Omental fat pad (tissue), 4 donors: ENCODE data around the gene FBXO21. TPM values are rescaled to one million over a fixed set of nuclear protein-coding genes. Genes with fewer than 3 reads are reported as not detected.
"Not testable (repeated sequence)": the region's sequence is repeated elsewhere in the genome, so short reads cannot be mapped to it uniquely, and the experiment has no call there.

Source experiments
- ATAC-seq: fragments of 150-250 bp; one replicate; pipeline ENCODE4 v1.9.1; 2016; ENCODE audit warnings: mild to moderate bottlenecking, moderate library complexity; ENCODE audit not compliant: low FRiP score
- DNase-seq: peaks from one replicate; pipeline ENCODE4 v3.0.0-alpha.2; 2019; ENCODE audit warnings: low spot score
- total RNA-seq, 4 donors: library from RNA; depleted of rRNA; stranded (reverse); fragments of >200 nt; gene quantifications; one replicate each; pipeline ENCODE4 v1.1.0, GENCODE V29; 2016
- TF ChIP-seq, protein P1 (sequence below), 3 donors: fragments of 450-650 bp; IDR thresholded peaks; one replicate each; pipeline ENCODE4 v1.5.1; 2016 to 2017; ENCODE audit warnings: antibody characterized with exemption in 3 of 3, mild to moderate bottlenecking in 3 of 3, moderate library complexity in 2 of 3

Gene FBXO21
- total RNA-seq, 4 donors from 2014 or later, result 45.0 to 74.2 (median 62.2) TPM

DNA sequence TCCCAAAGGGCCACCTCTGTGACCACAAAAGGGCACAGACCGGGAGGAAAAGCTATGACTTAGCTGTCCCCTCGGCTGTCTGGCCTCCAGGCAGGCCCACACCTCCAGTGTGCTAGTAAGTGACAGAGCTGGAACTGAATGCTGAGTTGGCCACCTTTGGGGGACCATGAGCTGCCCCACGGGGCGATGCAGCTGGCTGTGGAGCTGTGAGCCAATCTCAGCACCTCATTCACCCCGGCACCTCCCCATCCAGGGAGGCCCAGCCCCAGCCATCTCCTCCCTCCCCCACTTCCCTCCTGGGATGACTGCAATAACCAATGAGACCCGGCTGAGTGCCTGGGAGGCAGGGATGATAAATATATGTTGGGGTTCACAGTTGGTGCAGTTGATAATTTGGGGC lies 78.9 kb downstream of the FBXO21 start:
- no peak for DNase-seq
- no peak for ATAC-seq

DNA sequence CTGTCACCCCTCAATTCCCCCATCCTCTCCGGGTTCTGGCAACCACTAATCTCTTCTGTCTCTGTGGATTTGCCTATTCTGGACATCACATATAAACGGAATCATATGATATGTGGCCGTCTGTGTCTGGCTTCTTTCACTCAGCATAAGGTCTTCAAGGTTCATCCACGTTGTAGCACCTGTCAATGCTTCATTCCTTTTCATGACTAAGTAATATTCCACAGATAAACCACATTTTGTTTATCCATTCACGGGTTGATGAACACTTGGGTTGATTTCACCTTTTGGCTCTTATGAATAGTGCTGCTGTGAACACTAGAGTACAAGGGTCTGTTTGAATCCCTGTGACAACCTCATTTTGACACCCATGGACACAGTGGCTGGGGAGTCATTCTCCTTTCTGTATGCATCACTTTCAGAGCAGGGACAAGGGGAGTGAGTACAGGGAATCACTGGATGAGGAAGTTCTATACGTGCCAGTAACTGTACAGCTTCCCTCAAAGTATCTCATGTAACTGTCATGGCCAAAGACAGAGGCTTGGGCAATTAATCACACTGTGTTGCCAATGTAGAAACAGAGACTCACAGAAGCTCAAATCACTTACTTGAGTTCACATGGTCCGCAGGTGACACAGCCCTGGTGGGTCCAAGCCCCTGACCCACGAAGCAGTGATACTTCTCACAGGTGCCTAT lies 80.2 kb downstream of the FBXO21 start:
- TF ChIP-seq, protein P1, sequence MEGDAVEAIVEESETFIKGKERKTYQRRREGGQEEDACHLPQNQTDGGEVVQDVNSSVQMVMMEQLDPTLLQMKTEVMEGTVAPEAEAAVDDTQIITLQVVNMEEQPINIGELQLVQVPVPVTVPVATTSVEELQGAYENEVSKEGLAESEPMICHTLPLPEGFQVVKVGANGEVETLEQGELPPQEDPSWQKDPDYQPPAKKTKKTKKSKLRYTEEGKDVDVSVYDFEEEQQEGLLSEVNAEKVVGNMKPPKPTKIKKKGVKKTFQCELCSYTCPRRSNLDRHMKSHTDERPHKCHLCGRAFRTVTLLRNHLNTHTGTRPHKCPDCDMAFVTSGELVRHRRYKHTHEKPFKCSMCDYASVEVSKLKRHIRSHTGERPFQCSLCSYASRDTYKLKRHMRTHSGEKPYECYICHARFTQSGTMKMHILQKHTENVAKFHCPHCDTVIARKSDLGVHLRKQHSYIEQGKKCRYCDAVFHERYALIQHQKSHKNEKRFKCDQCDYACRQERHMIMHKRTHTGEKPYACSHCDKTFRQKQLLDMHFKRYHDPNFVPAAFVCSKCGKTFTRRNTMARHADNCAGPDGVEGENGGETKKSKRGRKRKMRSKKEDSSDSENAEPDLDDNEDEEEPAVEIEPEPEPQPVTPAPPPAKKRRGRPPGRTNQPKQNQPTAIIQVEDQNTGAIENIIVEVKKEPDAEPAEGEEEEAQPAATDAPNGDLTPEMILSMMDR (IDR thresholded peaks at IDR 0.05), result no peak
- DNase-seq (no peak), ATAC-seq (no peak)

More for the DNA sequence above, 78.9 kb downstream of the FBXO21 start:
- TF ChIP-seq, protein P1 (IDR thresholded peaks at IDR 0.05), result no peak

- no peak for ATAC-seq
- DNase-seq, result no peak
- TF ChIP-seq, protein P1 (IDR thresholded peaks at IDR 0.05), result no peak
Measured at GRCh38 chr12:117105902-117106301, 84.4 kb downstream of the FBXO21 start.

DNA sequence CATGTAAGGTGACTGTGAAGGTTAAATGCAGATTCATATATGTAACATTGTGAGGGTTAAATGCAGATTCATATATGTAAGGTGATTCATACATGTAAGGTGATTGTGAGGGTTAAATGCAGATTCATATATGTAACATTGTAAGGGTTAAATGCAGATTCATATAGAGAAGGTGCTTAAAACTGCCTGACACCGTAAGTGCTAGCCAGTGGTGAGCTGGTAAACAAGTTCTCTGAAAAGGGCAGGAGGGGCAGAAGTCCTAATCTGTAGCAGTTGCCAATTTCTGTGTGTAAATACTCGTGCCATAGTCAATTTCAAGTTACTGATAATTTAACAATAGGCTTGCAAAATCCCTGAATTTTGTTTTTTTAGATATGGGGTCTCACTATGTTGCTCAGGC lies 86.3 kb downstream of the FBXO21 start:
- ATAC-seq, DNase-seq: not testable (repeated sequence)

DNA sequence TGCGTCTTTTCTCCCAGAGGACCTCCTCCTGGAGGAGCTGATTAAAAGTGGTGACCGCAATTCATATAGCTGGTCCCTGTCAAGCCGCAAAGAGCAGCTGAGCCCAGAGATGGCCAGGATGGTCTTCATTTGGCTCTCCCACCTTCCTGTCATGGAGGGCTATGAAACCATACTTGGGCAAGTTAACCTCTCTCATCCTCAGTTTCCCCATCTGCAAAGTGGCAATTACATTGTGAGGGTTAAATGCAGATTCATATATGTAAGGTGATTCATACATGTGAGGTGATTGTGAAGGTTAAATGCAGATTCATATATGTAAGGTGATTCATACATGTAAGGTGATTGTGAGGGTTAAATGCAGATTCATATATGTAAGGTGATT lies 87.5 kb downstream of the FBXO21 start:
- no peak for DNase-seq
- ATAC-seq, result no peak

GRCh38 chr12:117101953-117102799 lies 88.1 kb downstream of the FBXO21 start:
- no peak for ATAC-seq

More for the DNA sequence above, 87.5 kb downstream of the FBXO21 start:
- TF ChIP-seq, protein P1 (IDR thresholded peaks at IDR 0.05), result no peak

More at GRCh38 chr12:117101953-117102799, 88.1 kb downstream of the FBXO21 start:
- no peak for DNase-seq
- TF ChIP-seq, protein P1 (IDR thresholded peaks at IDR 0.05), result no peak
